ENCODE results near the gene TSACC.

GRCh38 chr1:156392452-156392853 is 54.1 kb downstream of the TSACC start:
- TF ChIP-seq CTCF (IDR thresholded peaks at IDR 0.05; ENCODE audit: borderline replicate concordance, extremely low read depth, low read length, poor library complexity, severe bottlenecking) (no peak), EZH2 (IDR thresholded peaks at IDR 0.05; ENCODE audit: borderline replicate concordance, low read depth, low read length, severe bottlenecking) (no peak)

Measured in DND-41 (cell line).